ENCODE data around the gene PHF24.
"Not testable (repeated sequence)": the region's sequence is repeated elsewhere in the genome, so short reads cannot be mapped to it uniquely, and the experiment has no call there.

DNA sequence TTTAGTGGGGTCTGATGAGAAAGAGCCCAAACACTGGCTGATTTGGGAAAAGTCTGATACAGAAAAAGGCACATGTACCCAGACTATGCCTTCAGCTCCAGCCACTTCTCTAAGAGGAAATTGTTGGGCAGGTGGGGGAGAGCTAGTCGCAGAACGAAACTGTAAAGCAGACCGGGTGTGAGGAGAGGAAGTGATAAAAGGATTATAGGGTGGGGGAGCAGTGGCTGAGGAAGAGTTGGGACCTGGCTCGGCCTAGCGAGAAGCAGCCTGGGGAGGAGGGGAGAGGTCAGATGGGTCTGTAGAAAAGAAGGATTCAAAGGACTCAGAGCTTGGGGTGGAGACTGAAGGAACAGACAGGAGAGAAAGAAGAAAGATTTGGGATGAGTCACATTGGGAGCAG lies 65.4 kb downstream of the PHF24 start:
- TF ChIP-seq POLR2A (IDR thresholded peaks at IDR 0.05); CTCF (IDR thresholded peaks at IDR 0.05 in 4 of 5, conservative IDR thresholded peaks at IDR 0.05 in 1 of 5): not testable (repeated sequence)

Measured in gastrocnemius medialis (tissue), 4 donors.